GM23338 (cell line): ENCODE results near the gene AKAP8L. TPM values are rescaled to one million over a fixed set of nuclear protein-coding genes. Genes with fewer than 3 reads are reported as not detected.

ENCODE experiments used
- ATAC-seq: fragments of 200-7000 bp; cut with Tn5 transposase; 3 replicates; pipeline ENCODE4 v1.9.1; 2020
- DNase-seq: peaks from one replicate; pipeline ENCODE4 v3.0.0-alpha.2; 2015; ENCODE audit warnings: low spot score
- H2AFZ ChIP-seq: fragments of 200-600 bp; sonication (generic); 2 replicates; pipeline ENCODE4 v1.8.0; 2016; ENCODE audit warnings: antibody characterized with exemption, mild to moderate bottlenecking, moderate library complexity
- H3F3A ChIP-seq: fragments of 200-600 bp; sonication (generic); replicated peaks from 2 replicates; pipeline ENCODE4 v1.8.0; 2017; ENCODE audit warnings: antibody characterized with exemption, mixed run types, low read depth
- H3K27ac ChIP-seq: fragments of 200-600 bp; sonication (generic); 2 replicates; pipeline ENCODE4 v1.6.1; 2016; ENCODE audit warnings: low read depth
- H3K27me3 ChIP-seq: fragments of 200-600 bp; sonication (generic); 2 replicates; pipeline ENCODE4 v1.8.0; 2016; ENCODE audit warnings: mild to moderate bottlenecking, mixed run types, moderate library complexity; ENCODE audit not compliant: insufficient read depth
- H3K36me3 ChIP-seq: fragments of 200-600 bp; sonication (generic); 2 replicates; pipeline ENCODE4 v1.8.0; 2016; ENCODE audit warnings: mild to moderate bottlenecking; ENCODE audit not compliant: insufficient read depth
- H3K4me1 ChIP-seq: fragments of 200-600 bp; sonication (generic); 2 replicates; pipeline ENCODE4 v1.8.0; 2016; ENCODE audit warnings: mild to moderate bottlenecking, moderate library complexity; ENCODE audit not compliant: insufficient read depth
- H3K4me2 ChIP-seq: fragments of 200-600 bp; sonication (generic); 2 replicates; pipeline ENCODE4 v1.7.1; 2017; ENCODE audit warnings: mixed run types
- H3K4me3 ChIP-seq: fragments of 200-600 bp; sonication (generic); 2 replicates; pipeline ENCODE4 v1.6.1; 2016; ENCODE audit warnings: mixed run types
- H3K79me2 ChIP-seq: fragments of 200-600 bp; sonication (generic); replicated peaks from 2 replicates; pipeline ENCODE4 v1.8.0; 2017; ENCODE audit warnings: mild to moderate bottlenecking; ENCODE audit not compliant: insufficient read depth
- H3K9me2 ChIP-seq: fragments of 200-600 bp; sonication (generic); 2 replicates; pipeline ENCODE4 v1.8.0; 2017; ENCODE audit not compliant: insufficient read depth
- H4K20me1 ChIP-seq: fragments of 200-600 bp; sonication (generic); replicated peaks from 2 replicates; pipeline ENCODE4 v1.8.0; 2017; ENCODE audit warnings: mild to moderate bottlenecking; ENCODE audit not compliant: insufficient read depth
- H3K27ac Mint-ChIP-seq: 2 replicates; pipeline ENCODE4 v1.8.0; 2020; ENCODE audit warnings: inconsistent platforms, mild to moderate bottlenecking, moderate library complexity, mixed read lengths
- H3K27me3 Mint-ChIP-seq: 3 replicates; pipeline ENCODE4 v1.8.0; 2022; ENCODE audit warnings: low read depth, mild to moderate bottlenecking, moderate library complexity, mixed read lengths, inconsistent platforms; ENCODE audit not compliant: insufficient read depth, poor library complexity
- H3K36me3 Mint-ChIP-seq: 3 replicates; pipeline ENCODE4 v1.8.0; 2021; ENCODE audit warnings: low read depth, mild to moderate bottlenecking, inconsistent platforms, moderate library complexity, mixed read lengths
- H3K4me1 Mint-ChIP-seq: 3 replicates; pipeline ENCODE4 v1.8.0; 2020; ENCODE audit warnings: mild to moderate bottlenecking, inconsistent platforms, mixed read lengths
- H3K4me3 Mint-ChIP-seq: 3 replicates; pipeline ENCODE4 v1.8.0; 2021; ENCODE audit warnings: moderate library complexity, mild to moderate bottlenecking, inconsistent platforms, mixed read lengths
- H3K9me3 Mint-ChIP-seq: 3 replicates; pipeline ENCODE4 v1.8.0; 2020; ENCODE audit warnings: moderate library complexity, mild to moderate bottlenecking, inconsistent platforms, mixed read lengths
- ETS1 ChIP-seq: IDR thresholded peaks from 2 replicates; pipeline ENCODE4 v1.6.1; 2016; ENCODE audit warnings: antibody characterized with exemption
- EZH2phosphoT487 ChIP-seq: fragments of 200-600 bp; sonication (generic); IDR thresholded peaks from one replicate; pipeline ENCODE4 v1.8.1; 2018; ENCODE audit warnings: antibody characterized with exemption; ENCODE audit not compliant: unreplicated experiment
- REST ChIP-seq: IDR thresholded peaks from one replicate; pipeline ENCODE4 v1.6.1; 2018; ENCODE audit warnings: antibody characterized with exemption; ENCODE audit not compliant: unreplicated experiment
- ZNF114 ChIP-seq: fragments of 250-450 bp; sonication (Bioruptor Pico); IDR thresholded peaks from 2 replicates; pipeline ENCODE4 v1.5.0; 2020; ENCODE audit warnings: mild to moderate bottlenecking, moderate library complexity
- ZNF462 ChIP-seq: fragments of 250-450 bp; sonication (Bioruptor Pico); IDR thresholded peaks from 2 replicates; pipeline ENCODE4 v1.5.0; 2020; ENCODE audit warnings: mild to moderate bottlenecking, moderate library complexity
- polyA plus RNA-seq: library from polyadenylated mRNA; unstranded; fragments of >200 nt; fragmentation: Nextera tagmentation; extraction: Ambion mirVana; gene quantifications from 2 replicates; pipeline ENCODE4 v1.2.1, GENCODE V29; 2016
- total RNA-seq: library from RNA; depleted of rRNA; stranded (reverse); fragments of >200 nt; shearing (Covaris generic); gene quantifications from 2 replicates; pipeline ENCODE4 v1.2.3, GENCODE V29; 2014

AKAP8L gene
- total and polyA plus RNA-seq, 2 experiments from 2014 or later, result 78.8 to 165 TPM

DNA sequence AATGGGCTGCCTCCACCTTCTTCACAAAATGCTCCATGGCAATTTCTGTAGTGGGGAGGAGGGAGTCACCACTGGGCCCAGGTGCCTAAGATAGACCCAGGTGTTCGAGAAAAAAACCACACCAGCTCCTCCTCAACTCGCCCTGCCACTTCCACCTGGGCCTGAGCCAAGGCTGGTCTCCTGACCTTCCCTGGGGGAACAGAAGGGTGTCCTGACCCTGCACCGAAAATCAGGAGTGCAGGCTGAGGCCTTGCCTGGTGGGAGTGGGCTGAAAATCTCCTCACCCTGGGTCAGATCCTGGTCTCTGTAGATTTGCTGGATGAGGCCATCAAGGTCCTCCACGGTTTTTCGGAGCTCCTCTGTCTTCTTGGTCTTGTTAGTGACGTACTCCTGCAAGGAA is 21.6 kb downstream of the AKAP8L start (continued):
- TF ChIP-seq REST, result no peak
- TF ChIP-seq ZNF462 (CRISPR knock-in tag), result no peak
- no peak for TF ChIP-seq ZNF114 (CRISPR knock-in tag)

DNA sequence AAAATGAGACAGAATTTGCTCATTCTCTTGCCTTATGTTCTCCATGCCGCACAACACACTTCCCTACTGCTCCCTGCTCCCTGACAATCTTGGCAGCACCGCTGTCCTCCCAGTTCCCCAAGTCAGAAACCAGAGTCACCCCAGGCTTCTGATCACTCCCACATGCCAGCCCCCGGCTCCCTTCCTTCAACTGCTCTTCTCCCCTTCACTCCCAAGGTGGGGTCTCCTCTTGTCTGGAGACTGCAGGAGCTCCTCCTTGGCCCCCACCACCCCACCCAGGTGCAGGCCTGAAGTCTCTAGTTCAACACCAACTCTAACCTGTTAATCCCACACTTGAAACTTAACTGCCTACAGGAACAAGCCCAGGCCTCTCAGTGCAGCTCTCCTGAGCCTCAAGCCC is 22.4 kb downstream of the AKAP8L start:
- Mint-ChIP-seq H3K36me3 (peaks cover 76% of the 10 kb centered on the region), H3K27ac (no peak overlapping the region), H3K4me3 (no peak overlapping the region; the same call in 2 of the 3 replicates), H3K9me3 (no peaks in the 10 kb centered on the region; the same call in 1 of the 3 replicates), H3K27me3 (peaks cover 5% of the 10 kb centered on the region), H3K4me1 (no peaks in the 10 kb centered on the region)
- H3K4me3 ChIP-seq, result no peak overlapping the region
- H3K27me3 ChIP-seq, result no peaks in the 10 kb centered on the region
- H3K36me3 ChIP-seq, result peaks cover 15% of the 10 kb centered on the region
- H3K4me2 ChIP-seq, result no peak overlapping the region
- no peak for ATAC-seq
- peaks cover 7% of the 10 kb centered on the region for H4K20me1 ChIP-seq
- H3K4me1 ChIP-seq, result no peaks in the 10 kb centered on the region
- H3F3A ChIP-seq, result 0 out of 2 replicates have a peak, but pooled peaks cover 5% of the 10 kb centered on the region
- H3K27ac ChIP-seq, result no peak overlapping the region
- DNase-seq, result no peak
- H2AFZ ChIP-seq, result no peak overlapping the region
- no peaks in the 10 kb centered on the region for H3K9me2 ChIP-seq
- peaks cover 32% of the 10 kb centered on the region for H3K79me2 ChIP-seq
- TF ChIP-seq ZNF114 (CRISPR knock-in tag) (no peak), EZH2phosphoT487 (no peak), ETS1 (no peak)
